GM23338 (cell line): ENCODE measurements around the gene SULT1A2. TPM values are rescaled to one million over a fixed set of nuclear protein-coding genes. Genes with fewer than 3 reads are reported as not detected.

Source experiments
- ATAC-seq: fragments of 200-7000 bp; cut with Tn5 transposase; 3 replicates; pipeline ENCODE4 v1.9.1; 2020
- DNase-seq: peaks from one replicate; pipeline ENCODE4 v3.0.0-alpha.2; 2015; ENCODE audit warnings: low spot score
- H2AFZ ChIP-seq: fragments of 200-600 bp; sonication (generic); 2 replicates; pipeline ENCODE4 v1.8.0; 2016; ENCODE audit warnings: antibody characterized with exemption, mild to moderate bottlenecking, moderate library complexity
- H3F3A ChIP-seq: fragments of 200-600 bp; sonication (generic); replicated peaks from 2 replicates; pipeline ENCODE4 v1.8.0; 2017; ENCODE audit warnings: antibody characterized with exemption, mixed run types, low read depth
- H3K27ac ChIP-seq: fragments of 200-600 bp; sonication (generic); 2 replicates; pipeline ENCODE4 v1.6.1; 2016; ENCODE audit warnings: low read depth
- H3K27me3 ChIP-seq: fragments of 200-600 bp; sonication (generic); 2 replicates; pipeline ENCODE4 v1.8.0; 2016; ENCODE audit warnings: mild to moderate bottlenecking, mixed run types, moderate library complexity; ENCODE audit not compliant: insufficient read depth
- H3K36me3 ChIP-seq: fragments of 200-600 bp; sonication (generic); 2 replicates; pipeline ENCODE4 v1.8.0; 2016; ENCODE audit warnings: mild to moderate bottlenecking; ENCODE audit not compliant: insufficient read depth
- H3K4me1 ChIP-seq: fragments of 200-600 bp; sonication (generic); 2 replicates; pipeline ENCODE4 v1.8.0; 2016; ENCODE audit warnings: mild to moderate bottlenecking, moderate library complexity; ENCODE audit not compliant: insufficient read depth
- H3K4me2 ChIP-seq: fragments of 200-600 bp; sonication (generic); 2 replicates; pipeline ENCODE4 v1.7.1; 2017; ENCODE audit warnings: mixed run types
- H3K4me3 ChIP-seq: fragments of 200-600 bp; sonication (generic); 2 replicates; pipeline ENCODE4 v1.6.1; 2016; ENCODE audit warnings: mixed run types
- H3K79me2 ChIP-seq: fragments of 200-600 bp; sonication (generic); replicated peaks from 2 replicates; pipeline ENCODE4 v1.8.0; 2017; ENCODE audit warnings: mild to moderate bottlenecking; ENCODE audit not compliant: insufficient read depth
- H3K9me2 ChIP-seq: fragments of 200-600 bp; sonication (generic); 2 replicates; pipeline ENCODE4 v1.8.0; 2017; ENCODE audit not compliant: insufficient read depth
- H4K20me1 ChIP-seq: fragments of 200-600 bp; sonication (generic); replicated peaks from 2 replicates; pipeline ENCODE4 v1.8.0; 2017; ENCODE audit warnings: mild to moderate bottlenecking; ENCODE audit not compliant: insufficient read depth
- H3K27ac Mint-ChIP-seq: 2 replicates; pipeline ENCODE4 v1.8.0; 2020; ENCODE audit warnings: inconsistent platforms, mild to moderate bottlenecking, moderate library complexity, mixed read lengths
- H3K27me3 Mint-ChIP-seq: 3 replicates; pipeline ENCODE4 v1.8.0; 2022; ENCODE audit warnings: low read depth, mild to moderate bottlenecking, moderate library complexity, mixed read lengths, inconsistent platforms; ENCODE audit not compliant: insufficient read depth, poor library complexity
- H3K36me3 Mint-ChIP-seq: 3 replicates; pipeline ENCODE4 v1.8.0; 2021; ENCODE audit warnings: low read depth, mild to moderate bottlenecking, inconsistent platforms, moderate library complexity, mixed read lengths
- H3K4me1 Mint-ChIP-seq: 3 replicates; pipeline ENCODE4 v1.8.0; 2020; ENCODE audit warnings: mild to moderate bottlenecking, inconsistent platforms, mixed read lengths
- H3K4me3 Mint-ChIP-seq: 3 replicates; pipeline ENCODE4 v1.8.0; 2021; ENCODE audit warnings: moderate library complexity, mild to moderate bottlenecking, inconsistent platforms, mixed read lengths
- H3K9me3 Mint-ChIP-seq: 3 replicates; pipeline ENCODE4 v1.8.0; 2020; ENCODE audit warnings: moderate library complexity, mild to moderate bottlenecking, inconsistent platforms, mixed read lengths
- CTCF ChIP-seq, 2 experiments: fragments of 200-600 bp in 1 of 2; sonication (generic) in 1 of 2; conservative IDR thresholded peaks; 2 replicates each; pipeline versions ENCODE4 v1.5.1 to v1.6.1; 2016 to 2017; ENCODE audit warnings: antibody characterized with exemption in 2 of 2, low read depth in 2 of 2, mild to moderate bottlenecking in 2 of 2, moderate library complexity in 1 of 2
- EZH2 ChIP-seq: fragments of 200-600 bp; sonication (generic); IDR thresholded peaks from one replicate; pipeline ENCODE4 v1.8.0; 2017; ENCODE audit warnings: antibody characterized with exemption, mild to moderate bottlenecking, low read depth; ENCODE audit not compliant: unreplicated experiment
- EZH2phosphoT487 ChIP-seq: fragments of 200-600 bp; sonication (generic); IDR thresholded peaks from one replicate; pipeline ENCODE4 v1.8.1; 2018; ENCODE audit warnings: antibody characterized with exemption; ENCODE audit not compliant: unreplicated experiment
- JUNB ChIP-seq: IDR thresholded peaks from one replicate; pipeline ENCODE4 v1.6.1; 2016; ENCODE audit warnings: antibody characterized with exemption; ENCODE audit not compliant: unreplicated experiment
- REST ChIP-seq: IDR thresholded peaks from one replicate; pipeline ENCODE4 v1.6.1; 2018; ENCODE audit warnings: antibody characterized with exemption; ENCODE audit not compliant: unreplicated experiment
- polyA plus RNA-seq: library from polyadenylated mRNA; unstranded; fragments of >200 nt; fragmentation: Nextera tagmentation; extraction: Ambion mirVana; gene quantifications from 2 replicates; pipeline ENCODE4 v1.2.1, GENCODE V29; 2016
- total RNA-seq: library from RNA; depleted of rRNA; stranded (reverse); fragments of >200 nt; shearing (Covaris generic); gene quantifications from 2 replicates; pipeline ENCODE4 v1.2.3, GENCODE V29; 2014

SULT1A2 gene
- total and polyA plus RNA-seq, 2 experiments from 2014 or later, result 0.17 to 0.34 TPM

- H3K27me3 Mint-ChIP-seq, result no peaks in the 10 kb centered on the region
These were observed 33.6 kb downstream of the SULT1A2 start for GRCh38 chr16:28563218-28563617.

GRCh38 chr16:28562199-28562598 is 34.7 kb downstream of the SULT1A2 start:
- ATAC-seq, result no peak
- TF ChIP-seq CTCF (conservative IDR thresholded peaks at IDR 0.05; ENCODE audit: low read depth in 2 of 2), result no peak
- TF ChIP-seq EZH2, result no peak
- TF ChIP-seq JUNB, result no peak
- TF ChIP-seq REST, result no peak
- Histone ChIP-seq H3K79me2 (0 out of 2 replicates have a peak, but pooled peaks cover 3% of the 10 kb centered on the region), H3K4me3 (no peak overlapping the region), H3K4me2 (no peak overlapping the region), H3K27me3 (no peaks in the 10 kb centered on the region), H3K9me2 (no peaks in the 10 kb centered on the region), H3F3A (no peaks in the 10 kb centered on the region), H3K36me3 (peaks cover 3% of the 10 kb centered on the region; the same call in 1 of the 2 replicates), H4K20me1 (no peaks in the 10 kb centered on the region), H3K27ac (no peak overlapping the region), H2AFZ (no peak overlapping the region), H3K4me1 (no peaks in the 10 kb centered on the region)
- Mint-ChIP-seq H3K27ac (no peak overlapping the region), H3K36me3 (peaks cover 34% of the 10 kb centered on the region), H3K4me1 (no peaks in the 10 kb centered on the region), H3K27me3 (no peaks in the 10 kb centered on the region), H3K4me3 (no peak overlapping the region), H3K9me3 (peaks cover 17% of the 10 kb centered on the region)
- no peak for DNase-seq

More at GRCh38 chr16:28563218-28563617, 33.6 kb downstream of the SULT1A2 start:
- Histone ChIP-seq H3F3A (no peaks in the 10 kb centered on the region), H3K4me2 (no peak overlapping the region), H3K27me3 (no peaks in the 10 kb centered on the region), H3K4me3 (no peak overlapping the region), H3K9me2 (no peaks in the 10 kb centered on the region), H3K27ac (no peak overlapping the region), H4K20me1 (no peaks in the 10 kb centered on the region), H3K36me3 (peaks cover 4% of the 10 kb centered on the region; the same call in 1 of the 2 replicates), H3K4me1 (no peaks in the 10 kb centered on the region), H2AFZ (no peak overlapping the region), H3K79me2 (0 out of 2 replicates have a peak, but pooled peaks cover 3% of the 10 kb centered on the region)
- Mint-ChIP-seq H3K27ac (no peak overlapping the region), H3K36me3 (peaks cover 36% of the 10 kb centered on the region), H3K4me3 (no peak overlapping the region), H3K9me3 (peaks cover 24% of the 10 kb centered on the region), H3K4me1 (no peaks in the 10 kb centered on the region)
- DNase-seq (no peak), ATAC-seq (no peak)
- no peak for TF ChIP-seq EZH2phosphoT487
